ENCODE data around the gene FBXW11.

DNA sequence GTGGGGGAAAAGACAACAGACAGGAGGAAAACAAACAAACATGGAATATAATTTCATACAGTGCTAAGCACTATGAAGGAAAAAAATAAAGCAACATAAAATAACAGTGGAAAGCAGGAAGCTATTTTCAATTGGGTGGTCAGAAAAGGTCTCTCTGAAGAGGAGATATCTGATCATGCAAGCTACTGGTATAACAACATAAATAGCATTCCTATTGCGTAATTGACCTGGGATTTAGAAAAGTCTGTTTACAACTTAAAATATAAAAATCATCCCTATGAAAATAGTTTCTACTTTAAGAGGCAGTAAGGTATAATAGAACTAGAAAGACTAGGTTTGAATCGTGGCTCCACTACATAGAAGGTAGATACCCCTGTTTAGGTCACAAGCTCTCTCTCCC lies 61.4 kb downstream of the FBXW11 start:
- TF ChIP-seq, protein P1, sequence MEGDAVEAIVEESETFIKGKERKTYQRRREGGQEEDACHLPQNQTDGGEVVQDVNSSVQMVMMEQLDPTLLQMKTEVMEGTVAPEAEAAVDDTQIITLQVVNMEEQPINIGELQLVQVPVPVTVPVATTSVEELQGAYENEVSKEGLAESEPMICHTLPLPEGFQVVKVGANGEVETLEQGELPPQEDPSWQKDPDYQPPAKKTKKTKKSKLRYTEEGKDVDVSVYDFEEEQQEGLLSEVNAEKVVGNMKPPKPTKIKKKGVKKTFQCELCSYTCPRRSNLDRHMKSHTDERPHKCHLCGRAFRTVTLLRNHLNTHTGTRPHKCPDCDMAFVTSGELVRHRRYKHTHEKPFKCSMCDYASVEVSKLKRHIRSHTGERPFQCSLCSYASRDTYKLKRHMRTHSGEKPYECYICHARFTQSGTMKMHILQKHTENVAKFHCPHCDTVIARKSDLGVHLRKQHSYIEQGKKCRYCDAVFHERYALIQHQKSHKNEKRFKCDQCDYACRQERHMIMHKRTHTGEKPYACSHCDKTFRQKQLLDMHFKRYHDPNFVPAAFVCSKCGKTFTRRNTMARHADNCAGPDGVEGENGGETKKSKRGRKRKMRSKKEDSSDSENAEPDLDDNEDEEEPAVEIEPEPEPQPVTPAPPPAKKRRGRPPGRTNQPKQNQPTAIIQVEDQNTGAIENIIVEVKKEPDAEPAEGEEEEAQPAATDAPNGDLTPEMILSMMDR (IDR thresholded peaks at IDR 0.05), result no peak
- TF ChIP-seq POLR2A (IDR thresholded peaks at IDR 0.05), result no peak
